ENCODE results near the gene OSBPL7.

DNA sequence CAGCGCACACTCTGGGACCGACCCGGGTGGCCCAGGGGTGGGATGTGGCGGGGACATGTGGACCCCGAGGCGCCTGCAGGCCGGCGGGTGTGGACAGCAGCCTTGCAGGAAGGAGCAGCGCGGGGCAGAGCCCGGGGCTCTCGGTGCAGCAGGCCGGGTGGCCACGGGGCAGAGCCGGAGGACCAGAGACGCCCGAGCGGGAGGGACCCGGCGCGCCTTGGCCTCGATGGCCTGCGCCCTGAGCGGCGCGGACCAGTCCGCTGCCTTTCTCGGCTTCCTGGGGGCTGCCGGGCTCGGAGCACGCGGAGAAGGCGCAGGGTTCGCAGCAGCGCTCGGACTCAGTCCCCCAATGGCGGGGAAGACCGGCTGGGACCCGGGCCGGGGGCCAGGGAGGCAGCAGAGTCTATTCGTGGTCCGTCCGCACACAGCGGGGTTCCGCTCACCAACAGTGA is 43.4 kb downstream of the OSBPL7 start:
- TF ChIP-seq, protein P1, sequence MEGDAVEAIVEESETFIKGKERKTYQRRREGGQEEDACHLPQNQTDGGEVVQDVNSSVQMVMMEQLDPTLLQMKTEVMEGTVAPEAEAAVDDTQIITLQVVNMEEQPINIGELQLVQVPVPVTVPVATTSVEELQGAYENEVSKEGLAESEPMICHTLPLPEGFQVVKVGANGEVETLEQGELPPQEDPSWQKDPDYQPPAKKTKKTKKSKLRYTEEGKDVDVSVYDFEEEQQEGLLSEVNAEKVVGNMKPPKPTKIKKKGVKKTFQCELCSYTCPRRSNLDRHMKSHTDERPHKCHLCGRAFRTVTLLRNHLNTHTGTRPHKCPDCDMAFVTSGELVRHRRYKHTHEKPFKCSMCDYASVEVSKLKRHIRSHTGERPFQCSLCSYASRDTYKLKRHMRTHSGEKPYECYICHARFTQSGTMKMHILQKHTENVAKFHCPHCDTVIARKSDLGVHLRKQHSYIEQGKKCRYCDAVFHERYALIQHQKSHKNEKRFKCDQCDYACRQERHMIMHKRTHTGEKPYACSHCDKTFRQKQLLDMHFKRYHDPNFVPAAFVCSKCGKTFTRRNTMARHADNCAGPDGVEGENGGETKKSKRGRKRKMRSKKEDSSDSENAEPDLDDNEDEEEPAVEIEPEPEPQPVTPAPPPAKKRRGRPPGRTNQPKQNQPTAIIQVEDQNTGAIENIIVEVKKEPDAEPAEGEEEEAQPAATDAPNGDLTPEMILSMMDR (IDR thresholded peaks at IDR 0.05) = no peak
- no peak for TF ChIP-seq POLR2A (IDR thresholded peaks at IDR 0.05)

Data from sigmoid colon (tissue), 3 donors.